ENCODE data around the gene TRIM2. TPM values are rescaled to one million over a fixed set of nuclear protein-coding genes. Genes with fewer than 3 reads are reported as not detected.
A peak's percentile ranks its signal among the peaks of the same experiment; 100 is the strongest.
"Not testable (repeated sequence)": the region's sequence is repeated elsewhere in the genome, so short reads cannot be mapped to it uniquely, and the experiment has no call there.

TRIM2 gene
- total and polyA plus RNA-seq, 2 experiments from 2014 or later, result 22.0 to 61.5 TPM

- Histone ChIP-seq H3K27me3 (ENCODE audit: insufficient read depth) (no peaks in the 10 kb centered on the region), H2AFZ (no peak overlapping the region), H3K4me3 (no peak overlapping the region), H4K20me1 (replicated peaks; ENCODE audit: insufficient read depth) (no peaks in the 10 kb centered on the region), H3F3A (replicated peaks; ENCODE audit: low read depth) (no peaks in the 10 kb centered on the region), H3K36me3 (ENCODE audit: insufficient read depth) (no peaks in the 10 kb centered on the region), H3K4me2 (no peak overlapping the region), H3K9me2 (ENCODE audit: insufficient read depth) (no peaks in the 10 kb centered on the region), H3K27ac (ENCODE audit: low read depth) (no peak overlapping the region), H3K79me2 (replicated peaks; ENCODE audit: insufficient read depth) (no peaks in the 10 kb centered on the region), H3K4me1 (ENCODE audit: insufficient read depth) (no peaks in the 10 kb centered on the region)
- TF ChIP-seq ZNF114 (CRISPR knock-in tag; IDR thresholded peaks at IDR 0.05), result no peak
- TF ChIP-seq NANOG (IDR thresholded peaks at IDR 0.05; ENCODE audit: borderline replicate concordance), result no peak
- no peak for TF ChIP-seq REST (IDR thresholded peaks at IDR 0.05; ENCODE audit: unreplicated experiment)
- TF ChIP-seq JUNB (IDR thresholded peaks at IDR 0.05; ENCODE audit: unreplicated experiment), result no peak
- no peak for TF ChIP-seq CREB1 (CRISPR knock-in tag; IDR thresholded peaks at IDR 0.05; ENCODE audit: low read depth)
- TF ChIP-seq ETS1 (IDR thresholded peaks at IDR 0.05), result no peak
- no peak for TF ChIP-seq STAT1 (IDR thresholded peaks at IDR 0.05; ENCODE audit: unreplicated experiment)
- TF ChIP-seq EZH2phosphoT487 (IDR thresholded peaks at IDR 0.05; ENCODE audit: unreplicated experiment), result no peak
- no peak for TF ChIP-seq EZH2 (IDR thresholded peaks at IDR 0.05; ENCODE audit: low read depth, unreplicated experiment)
- ATAC-seq (no peak), DNase-seq (ENCODE audit: low spot score) (no peak)
- Mint-ChIP-seq H3K27ac (no peak overlapping the region), H3K4me1 (peaks cover 3% of the 10 kb centered on the region; the same call in 2 of the 3 replicates), H3K27me3 (ENCODE audit: insufficient read depth, low read depth, poor library complexity) (no peaks in the 10 kb centered on the region), H3K4me3 (no peak overlapping the region), H3K36me3 (ENCODE audit: low read depth) (no peaks in the 10 kb centered on the region), H3K9me3 (no peaks in the 10 kb centered on the region)
Measured at GRCh38 chr4:153198719-153199118, 5.5 kb upstream of the TRIM2 start.

DNA sequence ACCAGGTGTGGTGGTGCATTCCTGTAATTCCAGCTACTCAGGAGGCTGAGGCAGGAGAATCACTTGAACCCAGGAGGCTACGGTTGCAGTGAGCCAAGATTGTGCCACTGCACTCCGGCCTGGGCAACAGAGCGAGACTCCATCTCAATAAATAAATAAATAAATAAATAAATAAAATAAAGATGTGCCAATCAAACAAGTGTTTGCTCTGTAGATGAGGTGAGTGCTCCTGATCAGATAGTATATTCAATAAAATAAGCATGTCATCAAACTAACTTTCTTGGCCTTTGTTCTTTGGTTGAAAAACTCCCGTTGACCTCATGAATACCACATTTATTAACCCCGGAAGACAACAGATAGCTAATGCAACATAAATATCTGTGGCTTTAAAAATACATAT is 497 bp upstream of the TRIM2 start:
- ATAC-seq; H3K27ac Mint-ChIP-seq; H3K36me3 Mint-ChIP-seq (ENCODE audit: low read depth); H3K9me2 ChIP-seq (ENCODE audit: insufficient read depth); DNase-seq (ENCODE audit: low spot score); H2AFZ ChIP-seq; H4K20me1 ChIP-seq (replicated peaks; ENCODE audit: insufficient read depth); H3K27ac ChIP-seq (ENCODE audit: low read depth); H3K9me3 Mint-ChIP-seq; H3F3A ChIP-seq (replicated peaks; ENCODE audit: low read depth); H3K36me3 ChIP-seq (ENCODE audit: insufficient read depth); H3K27me3 ChIP-seq (ENCODE audit: insufficient read depth): not testable (repeated sequence)
- H3K4me2 ChIP-seq, result peak overlapping the region; percentile 92
- peaks cover 13% of the 10 kb centered on the region for H3K27me3 Mint-ChIP-seq (ENCODE audit: insufficient read depth, low read depth, poor library complexity)
- peaks cover 31% of the 10 kb centered on the region for H3K4me1 ChIP-seq (ENCODE audit: insufficient read depth)
- peaks cover 45% of the 10 kb centered on the region for H3K4me1 Mint-ChIP-seq
- peaks cover 23% of the 10 kb centered on the region for H3K79me2 ChIP-seq (replicated peaks; ENCODE audit: insufficient read depth)
- peak overlapping the region; percentile 76 for H3K4me3 Mint-ChIP-seq
- H3K4me3 ChIP-seq, result peak overlapping the region; percentile 64
